ENCODE results near the gene EPB41L2.

GRCh38 chr6:130970839-130971410, 92.1 kb downstream of the EPB41L2 start:
- no peak for TF ChIP-seq POLR2AphosphoS5 (IDR thresholded peaks at IDR 0.05; ENCODE audit: borderline replicate concordance, low read depth, low read length)
- no peak for TF ChIP-seq EZH2 (IDR thresholded peaks at IDR 0.05)
- no peak for TF ChIP-seq FOXP2 (optimal IDR thresholded peaks at IDR 0.05; ENCODE audit: control extremely low read depth, extremely low read length, insufficient read depth)

All from SK-N-MC (cell line).